Suppressor macrophage treated with lipopolysaccharide for 1 hour (primary cell): ENCODE measurements around the gene FOXO3.
"Not testable (repeated sequence)": the region's sequence is repeated elsewhere in the genome, so short reads cannot be mapped to it uniquely, and the experiment has no call there.

ENCODE experiments used
- DNase-seq, 3 donors: peaks; one replicate each; pipeline ENCODE4 v3.0.0-alpha.2; 2020 to 2022

The FOXO3 gene

GRCh38 chr6:108663494-108664064, 102.9 kb downstream of the FOXO3 start:
- DNase-seq, result not testable (repeated sequence)

DNA sequence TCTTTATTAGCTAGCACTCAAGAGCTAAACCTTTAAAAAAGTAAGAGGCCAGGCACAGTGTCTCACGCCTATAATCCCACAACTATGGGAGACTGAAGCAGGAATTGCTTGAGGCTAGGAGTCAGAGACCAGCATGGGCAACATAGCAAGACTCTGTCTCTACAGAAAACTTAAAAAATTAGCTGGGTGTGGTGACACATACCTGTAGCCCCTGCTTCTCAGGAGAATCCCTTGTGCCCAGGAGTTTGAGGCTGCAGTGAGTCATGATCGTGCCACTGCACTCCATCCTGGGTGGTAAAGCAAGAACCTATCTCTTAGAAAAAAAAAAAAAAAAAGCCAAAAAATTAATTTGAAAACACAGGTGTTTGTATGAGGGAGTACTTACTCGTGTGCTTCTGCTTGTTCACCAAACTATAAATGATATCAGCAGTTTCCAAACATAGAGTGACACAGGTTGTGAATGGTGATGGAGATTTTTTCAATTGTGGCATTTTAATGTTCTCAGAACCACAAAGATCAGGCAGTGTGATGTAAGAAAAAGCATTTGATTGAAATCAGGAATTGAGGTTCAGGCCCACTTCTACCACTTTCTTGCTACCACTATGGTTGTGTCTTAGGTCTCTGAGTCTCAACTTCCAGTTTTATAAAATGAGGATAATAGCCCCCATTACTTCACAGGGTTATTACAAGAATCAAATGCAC, 104.9 kb downstream of the FOXO3 start:
- DNase-seq, result no peak

- no peak for DNase-seq
Observed at GRCh38 chr6:108666656-108667260, 106.0 kb downstream of the FOXO3 start.

GRCh38 chr6:108667993-108668392, 107.3 kb downstream of the FOXO3 start:
- DNase-seq, result no peak

GRCh38 chr6:108669673-108670072, 109.0 kb downstream of the FOXO3 start:
- DNase-seq, result no peak

GRCh38 chr6:108671175-108671574, 110.5 kb downstream of the FOXO3 start:
- DNase-seq, result no peak

GRCh38 chr6:108671790-108672189, 111.1 kb downstream of the FOXO3 start:
- no peak for DNase-seq

DNA sequence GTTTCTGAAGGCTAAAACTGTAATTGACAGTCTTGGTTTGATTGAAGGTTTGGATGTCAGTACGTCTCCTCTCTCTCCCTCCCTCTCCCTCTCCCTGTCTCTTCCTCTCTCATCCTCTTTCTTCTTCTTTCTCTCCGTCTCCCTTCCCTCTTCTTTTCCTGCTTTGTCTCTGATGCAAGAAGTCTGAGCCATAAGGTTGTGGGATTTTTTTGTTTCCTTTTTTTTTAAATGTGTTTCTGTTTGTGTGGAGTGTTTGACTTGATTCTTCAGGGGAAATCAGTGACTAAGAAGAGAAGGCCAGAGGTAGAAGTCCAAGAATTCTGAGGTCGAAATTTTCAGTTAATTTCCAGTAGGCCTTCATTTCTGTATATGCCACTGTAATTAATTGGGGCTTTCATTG, 111.9 kb downstream of the FOXO3 start:
- DNase-seq, result peak; percentile 39 to 76 (median 66)

- DNase-seq, result no peak
Observed at GRCh38 chr6:108673153-108673552, 112.4 kb downstream of the FOXO3 start.

DNA sequence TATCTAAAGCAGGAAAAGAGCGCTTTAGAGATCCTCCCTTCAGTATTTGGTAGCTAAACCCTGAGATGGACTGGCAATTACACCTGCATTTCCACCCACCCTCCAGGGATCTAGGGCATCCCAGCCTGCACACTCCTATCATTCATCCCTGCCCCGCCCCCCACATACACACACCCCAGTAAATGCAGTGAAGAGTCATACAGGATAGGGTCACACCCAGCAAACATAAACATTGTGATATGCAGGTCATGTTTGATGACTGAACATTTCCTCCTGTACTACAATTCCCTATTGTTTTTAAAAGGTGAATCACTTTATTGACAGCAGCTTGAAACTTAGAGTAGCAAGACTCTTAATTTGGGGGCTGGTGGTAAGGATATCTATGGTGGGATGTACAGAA, 112.9 kb downstream of the FOXO3 start:
- DNase-seq, result no peak

GRCh38 chr6:108675226-108676200, 114.8 kb downstream of the FOXO3 start:
- no peak for DNase-seq

- DNase-seq, result no peak
Observed at GRCh38 chr6:108676555-108676954, 115.8 kb downstream of the FOXO3 start.

DNA sequence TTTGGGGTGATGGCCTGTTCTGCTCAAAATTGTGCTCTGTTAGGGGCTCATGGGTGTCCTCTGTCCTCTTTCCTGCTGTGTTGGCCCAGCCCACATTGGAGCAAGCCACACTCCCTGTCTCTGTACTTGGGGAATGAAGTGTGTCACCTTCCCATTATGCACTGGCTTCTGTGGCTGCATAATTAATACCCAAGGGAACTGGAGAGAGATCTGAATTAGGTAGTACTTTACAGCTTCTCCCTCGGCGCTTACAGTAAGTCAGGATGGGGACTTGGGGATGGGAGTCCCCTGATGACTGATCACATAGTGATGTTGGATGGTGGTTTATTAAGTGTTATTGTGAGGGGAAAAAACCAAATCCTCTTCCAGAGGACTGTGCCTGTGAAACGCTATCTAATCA, 116.6 kb downstream of the FOXO3 start:
- DNase-seq, result peak in 2 of 3 donors; percentile 25 to 55

GRCh38 chr6:108677894-108678293, 117.2 kb downstream of the FOXO3 start:
- DNase-seq, result no peak

GRCh38 chr6:108680314-108680713, 119.6 kb downstream of the FOXO3 start:
- DNase-seq, result not testable (repeated sequence)

DNA sequence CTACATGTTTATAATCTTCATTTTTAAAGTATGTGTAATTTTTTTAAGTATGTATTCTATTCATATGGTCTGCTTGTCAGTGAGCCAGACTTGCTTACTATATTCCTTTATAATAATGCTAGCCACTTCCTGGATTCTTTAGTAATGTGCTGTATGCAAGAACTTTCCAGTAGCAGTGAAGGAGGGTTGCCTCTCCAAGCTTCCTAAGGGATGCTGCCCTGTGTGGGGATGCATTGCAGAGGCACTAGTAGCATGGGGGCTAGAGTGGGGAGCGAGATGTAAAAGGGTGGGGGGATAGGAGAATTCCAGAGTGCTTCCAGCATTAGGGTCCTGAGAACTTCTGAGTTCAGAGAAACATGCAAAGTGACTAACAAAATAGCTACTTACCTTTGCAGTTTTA, 121.0 kb downstream of the FOXO3 start:
- not testable (repeated sequence) for DNase-seq

- not testable (repeated sequence) for DNase-seq
Observed at GRCh38 chr6:108682383-108683119, 121.8 kb downstream of the FOXO3 start.

DNA sequence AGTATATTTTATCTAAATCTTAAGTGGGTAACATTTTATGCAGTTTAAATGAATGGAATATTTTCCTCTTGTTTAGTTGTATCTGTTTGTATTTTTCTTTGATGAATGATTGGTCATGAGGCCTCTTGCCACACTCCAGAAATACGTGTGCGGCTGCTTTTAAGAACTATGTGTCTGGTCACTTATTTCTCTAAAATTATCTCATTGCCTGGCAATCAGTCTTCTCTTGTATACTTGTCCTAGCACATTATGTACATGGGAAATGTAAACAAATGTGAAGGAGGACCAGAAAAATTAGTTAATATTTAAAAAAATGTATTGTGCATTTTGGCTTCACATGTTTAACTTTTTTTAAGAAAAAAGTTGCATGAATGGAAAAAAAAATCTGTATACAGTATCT, 123.3 kb downstream of the FOXO3 start:
- DNase-seq, result not testable (repeated sequence)

GRCh38 chr6:108684771-108685329, 124.1 kb downstream of the FOXO3 start:
- DNase-seq, result no peak

DNA sequence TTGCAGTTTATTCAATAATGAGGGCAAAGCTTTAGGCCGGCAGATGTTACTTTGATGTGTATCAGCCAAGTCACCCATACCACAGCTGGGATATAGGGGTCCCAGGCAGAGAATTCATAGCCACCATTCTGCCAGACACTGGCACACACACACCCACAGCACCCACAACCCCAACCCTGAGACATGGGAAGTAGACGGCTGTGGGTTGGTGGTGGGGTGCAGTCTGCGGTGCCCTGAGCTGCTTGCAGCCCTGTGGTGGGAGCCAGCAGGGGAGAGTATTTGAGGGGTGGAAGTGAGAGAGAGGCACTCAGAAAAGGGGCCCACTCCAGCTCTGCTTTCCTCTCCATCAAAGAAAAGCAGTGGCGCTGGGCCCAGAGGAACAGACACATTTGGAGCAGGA, 125.3 kb downstream of the FOXO3 start:
- no peak for DNase-seq

- DNase-seq, result no peak
Observed at GRCh38 chr6:108686896-108687295, 126.2 kb downstream of the FOXO3 start.

- DNase-seq, result peak; percentile 23 to 35 (median 26)
Observed at GRCh38 chr6:108687921-108688320, 127.2 kb downstream of the FOXO3 start.
